ENCODE results near the gene IFT52. TPM values are rescaled to one million over a fixed set of nuclear protein-coding genes. Genes with fewer than 3 reads are reported as not detected.

The IFT52 gene
- total and polyA plus RNA-seq, 2 experiments from 2014 or later, result 21.8 to 39.8 TPM

GRCh38 chr20:43658069-43658722 is 67.5 kb downstream of the IFT52 start:
- peak overlapping the region; percentile 98 for H2AFZ ChIP-seq
- peak overlapping the region; percentile 89 for H3K27ac ChIP-seq
- H3K36me3 ChIP-seq (replicated peaks; ENCODE audit: insufficient read depth, low read depth), result no peaks in the 10 kb centered on the region
- no peaks in the 10 kb centered on the region for H4K20me1 ChIP-seq (ENCODE audit: insufficient read depth, poor library complexity, severe bottlenecking)
- peak; percentile 5 for TF ChIP-seq CTCF (IDR thresholded peaks at IDR 0.05; ENCODE audit: poor library complexity)
- no peak for TF ChIP-seq EZH2phosphoT487 (IDR thresholded peaks at IDR 0.05; ENCODE audit: low read depth, severe bottlenecking, unreplicated experiment)
- peaks cover 9% of the 10 kb centered on the region for H3K4me1 ChIP-seq (ENCODE audit: insufficient read depth)
- H3K4me3 ChIP-seq, result peak overlapping the region; percentile 66
- no peaks in the 10 kb centered on the region for H3K79me2 ChIP-seq
- 72% methylated on average over 11 of the region's 11 CpGs for WGBS (ENCODE audit: low lambda C conversion rate, missing lambda C conversion rate)
- H3K9me3 ChIP-seq (ENCODE audit: low read depth), result no peaks in the 10 kb centered on the region
- peak; percentile 56 for DNase-seq (ENCODE audit: low spot score)
- H3K9me2 ChIP-seq (replicated peaks; ENCODE audit: insufficient read depth), result no peaks in the 10 kb centered on the region
- peak overlapping the region; percentile 89 for H3K4me2 ChIP-seq
- no peaks in the 10 kb centered on the region for H3K27me3 ChIP-seq

DNA sequence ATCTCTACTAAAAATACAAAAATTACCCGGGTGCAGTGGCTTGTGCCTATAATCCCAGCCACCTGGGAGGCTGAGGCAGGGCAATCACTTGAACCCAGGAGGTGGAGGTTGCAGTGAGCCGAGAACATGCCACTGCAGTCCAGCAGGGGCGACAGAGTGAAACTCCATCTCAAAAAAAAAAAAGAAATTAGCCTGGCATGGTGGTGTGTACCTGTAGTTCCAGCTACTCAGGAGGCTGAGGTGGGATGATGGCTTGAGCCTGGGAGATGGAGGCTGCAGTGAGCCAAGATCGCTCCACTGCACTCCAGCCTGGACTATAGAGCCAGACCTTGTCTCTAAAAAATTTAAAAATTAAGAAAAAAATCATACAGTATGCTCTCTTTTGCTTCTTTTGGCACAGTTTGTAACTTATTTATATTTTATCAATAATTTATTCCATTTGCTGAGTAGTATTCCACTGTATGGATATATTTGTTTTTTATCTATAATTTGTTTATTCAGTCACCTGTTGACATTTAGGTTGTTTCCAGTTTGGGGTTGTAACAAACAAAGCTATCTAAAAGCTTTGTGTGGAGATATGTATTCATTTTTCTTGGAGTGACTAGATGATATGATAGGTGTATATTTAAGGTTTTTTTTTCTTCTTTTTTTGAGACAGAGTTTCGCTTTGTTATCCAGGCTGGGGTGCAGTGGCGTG is 68.1 kb downstream of the IFT52 start:
- WGBS (ENCODE audit: low lambda C conversion rate, missing lambda C conversion rate), result 82% methylated on average over 6 of the region's 6 CpGs
- Histone ChIP-seq H3K4me2 (no peak overlapping the region), H3K79me2 (no peaks in the 10 kb centered on the region), H3K9me2 (replicated peaks; ENCODE audit: insufficient read depth) (no peaks in the 10 kb centered on the region), H3K4me3 (no peak overlapping the region), H4K20me1 (ENCODE audit: insufficient read depth, poor library complexity, severe bottlenecking) (no peaks in the 10 kb centered on the region), H3K9me3 (ENCODE audit: low read depth) (no peaks in the 10 kb centered on the region), H3K27ac (peak overlapping the region; percentile 89), H3K36me3 (replicated peaks; ENCODE audit: insufficient read depth, low read depth) (no peaks in the 10 kb centered on the region), H3K4me1 (ENCODE audit: insufficient read depth) (peaks cover 12% of the 10 kb centered on the region), H3K27me3 (no peaks in the 10 kb centered on the region), H2AFZ (no peak overlapping the region)
- DNase-seq (ENCODE audit: low spot score), result no peak
- TF ChIP-seq CTCF (IDR thresholded peaks at IDR 0.05; ENCODE audit: poor library complexity) (no peak), EZH2phosphoT487 (IDR thresholded peaks at IDR 0.05; ENCODE audit: low read depth, severe bottlenecking, unreplicated experiment) (no peak), EZH2 (IDR thresholded peaks at IDR 0.05; ENCODE audit: borderline replicate concordance) (no peak)

GRCh38 chr20:43662943-43663655 is 72.4 kb downstream of the IFT52 start:
- H3K4me2 ChIP-seq, result no peak overlapping the region
- peaks cover 17% of the 10 kb centered on the region for H3K4me1 ChIP-seq (ENCODE audit: insufficient read depth)
- H3K27me3 ChIP-seq, result peaks cover 4% of the 10 kb centered on the region
- peak overlapping the region; percentile 51 for H3K27ac ChIP-seq
- TF ChIP-seq EZH2 (IDR thresholded peaks at IDR 0.05; ENCODE audit: borderline replicate concordance), result no peak
- no peak for TF ChIP-seq EZH2phosphoT487 (IDR thresholded peaks at IDR 0.05; ENCODE audit: low read depth, severe bottlenecking, unreplicated experiment)
- H4K20me1 ChIP-seq (ENCODE audit: insufficient read depth, poor library complexity, severe bottlenecking), result no peaks in the 10 kb centered on the region
- H3K36me3 ChIP-seq (replicated peaks; ENCODE audit: insufficient read depth, low read depth), result no peaks in the 10 kb centered on the region
- no peak overlapping the region for H2AFZ ChIP-seq
- no peak overlapping the region for H3K4me3 ChIP-seq
- no peaks in the 10 kb centered on the region for H3K9me3 ChIP-seq (ENCODE audit: low read depth)
- no peaks in the 10 kb centered on the region for H3K79me2 ChIP-seq
- 36% methylated on average over 2 of the region's 2 CpGs for WGBS (ENCODE audit: low lambda C conversion rate, missing lambda C conversion rate)
- H3K9me2 ChIP-seq (replicated peaks; ENCODE audit: insufficient read depth), result no peaks in the 10 kb centered on the region
- DNase-seq (ENCODE audit: low spot score), result peak; percentile 58

All from hepatocyte (in vitro differentiated cells).